B cell (primary cell): Measurements from ENCODE around the gene SMIM7.

Experiments used
- EZH2 ChIP-seq: IDR thresholded peaks from 2 replicates; pipeline ENCODE4 v1.6.1; 2012; ENCODE audit warnings: borderline replicate concordance, low read depth, mild to moderate bottlenecking, moderate library complexity, low read length; ENCODE audit not compliant: insufficient read depth, poor library complexity, severe bottlenecking
- TF ChIP-seq, protein P1 (sequence below): fragments of 200-600 bp; IDR thresholded peaks from one replicate; pipeline ENCODE4 v1.8.0; 2022; ENCODE audit warnings: antibody characterized with exemption, mild to moderate bottlenecking

- TF ChIP-seq, protein P1, sequence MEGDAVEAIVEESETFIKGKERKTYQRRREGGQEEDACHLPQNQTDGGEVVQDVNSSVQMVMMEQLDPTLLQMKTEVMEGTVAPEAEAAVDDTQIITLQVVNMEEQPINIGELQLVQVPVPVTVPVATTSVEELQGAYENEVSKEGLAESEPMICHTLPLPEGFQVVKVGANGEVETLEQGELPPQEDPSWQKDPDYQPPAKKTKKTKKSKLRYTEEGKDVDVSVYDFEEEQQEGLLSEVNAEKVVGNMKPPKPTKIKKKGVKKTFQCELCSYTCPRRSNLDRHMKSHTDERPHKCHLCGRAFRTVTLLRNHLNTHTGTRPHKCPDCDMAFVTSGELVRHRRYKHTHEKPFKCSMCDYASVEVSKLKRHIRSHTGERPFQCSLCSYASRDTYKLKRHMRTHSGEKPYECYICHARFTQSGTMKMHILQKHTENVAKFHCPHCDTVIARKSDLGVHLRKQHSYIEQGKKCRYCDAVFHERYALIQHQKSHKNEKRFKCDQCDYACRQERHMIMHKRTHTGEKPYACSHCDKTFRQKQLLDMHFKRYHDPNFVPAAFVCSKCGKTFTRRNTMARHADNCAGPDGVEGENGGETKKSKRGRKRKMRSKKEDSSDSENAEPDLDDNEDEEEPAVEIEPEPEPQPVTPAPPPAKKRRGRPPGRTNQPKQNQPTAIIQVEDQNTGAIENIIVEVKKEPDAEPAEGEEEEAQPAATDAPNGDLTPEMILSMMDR: no peak
- TF ChIP-seq EZH2: no peak
Observed at GRCh38 chr19:16698914-16699313, 39.0 kb upstream of the SMIM7 start.
